GOT3 (cell line): ENCODE measurements around the gene ERC2.

Experiments
- DNase-seq: peaks from one replicate; lab custom pipeline; 2025; ENCODE audit warnings: mixed read lengths; lab: John Stamatoyannopoulos, UW

The ERC2 gene

DNA sequence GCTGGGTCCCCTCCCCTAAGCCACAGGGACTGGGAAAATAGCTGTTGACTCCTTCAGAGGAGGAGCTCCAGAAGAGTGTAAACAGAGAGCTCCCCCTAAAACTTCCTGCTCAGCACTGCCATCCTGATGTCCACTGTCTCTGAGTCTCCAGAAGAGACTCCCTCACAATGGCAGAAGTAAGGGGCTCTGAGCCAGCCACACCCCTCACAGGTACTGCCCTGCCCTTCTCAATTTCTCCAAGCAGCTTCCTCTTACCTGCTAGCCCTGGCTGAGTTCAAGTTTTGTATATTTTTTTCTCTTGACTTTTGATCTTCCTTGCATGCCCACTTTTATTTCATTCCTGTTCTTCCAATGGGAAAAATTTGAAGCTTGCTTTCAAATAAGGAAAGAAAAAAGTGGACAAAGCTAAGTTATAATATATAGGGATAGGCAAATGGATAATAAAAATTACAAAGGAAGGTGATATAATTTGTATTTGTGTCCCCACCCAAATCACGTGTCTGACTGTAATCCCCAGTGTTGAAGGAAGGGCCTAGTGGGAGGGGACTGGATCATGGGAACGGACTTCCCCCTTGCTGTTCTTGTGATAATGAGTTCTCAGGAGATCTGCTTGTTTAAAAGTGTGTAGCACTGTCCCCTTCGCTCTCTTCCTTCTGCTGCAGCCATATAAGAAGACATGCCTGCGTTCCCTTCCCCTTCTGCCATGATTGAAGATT, 539.0 kb downstream of the ERC2 start:
- no peak for DNase-seq

DNA sequence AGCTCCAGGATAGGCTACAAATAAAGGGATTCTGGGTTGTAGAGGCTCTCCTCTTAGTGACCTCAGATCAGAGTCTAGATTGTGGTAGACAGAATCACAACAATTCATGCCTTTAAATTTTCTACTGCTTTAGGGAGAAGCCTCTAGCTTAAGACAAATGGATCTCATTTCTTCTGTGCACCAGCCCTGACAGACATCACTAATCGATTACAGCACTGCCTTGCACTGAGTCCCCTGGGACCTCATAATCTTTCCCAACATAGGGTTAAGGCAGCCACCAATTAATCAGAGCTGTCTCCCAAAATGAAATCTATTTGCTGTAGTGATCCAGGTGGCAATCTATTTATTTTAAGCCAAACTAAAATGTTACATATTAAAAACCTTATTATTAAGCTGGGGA, 544.6 kb downstream of the ERC2 start:
- DNase-seq = no peak

DNA sequence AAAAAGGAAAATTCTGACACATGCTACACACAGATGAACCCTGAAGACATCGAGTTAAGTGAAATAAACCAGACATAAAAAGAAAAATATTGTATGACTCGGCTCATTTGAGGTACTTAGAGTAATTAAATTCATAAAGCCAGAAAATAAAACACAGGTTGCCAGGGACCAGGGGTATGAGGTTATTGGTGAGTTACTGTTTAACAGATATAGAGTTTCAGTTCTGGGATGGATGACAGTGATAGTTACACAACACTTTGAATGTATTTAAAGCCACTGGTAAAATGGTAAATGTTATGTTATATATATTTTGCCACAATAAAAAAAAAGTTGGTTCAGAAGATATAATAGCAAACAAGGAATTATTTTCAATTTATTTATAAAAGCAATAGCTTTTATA, 545.1 kb downstream of the ERC2 start:
- no peak for DNase-seq

DNA sequence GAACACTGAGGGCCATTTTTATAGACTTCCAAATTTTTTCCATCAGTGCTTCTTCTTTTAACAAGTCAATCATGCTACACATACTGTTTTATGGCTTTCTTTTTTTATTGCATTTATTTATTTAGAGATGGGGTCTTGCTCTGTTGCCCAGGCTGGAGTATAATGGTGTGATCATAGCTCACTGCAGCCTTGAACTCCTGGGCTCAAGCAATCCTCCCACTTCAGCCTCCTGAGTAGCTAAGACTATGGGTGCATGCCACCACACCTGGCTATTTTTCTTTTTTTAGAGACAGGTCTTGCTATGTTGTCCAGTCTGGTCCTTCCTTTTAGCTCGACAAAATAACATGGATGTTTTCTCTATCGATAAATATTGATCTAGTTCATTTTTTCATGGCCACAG, 555.4 kb downstream of the ERC2 start:
- no peak for DNase-seq

DNA sequence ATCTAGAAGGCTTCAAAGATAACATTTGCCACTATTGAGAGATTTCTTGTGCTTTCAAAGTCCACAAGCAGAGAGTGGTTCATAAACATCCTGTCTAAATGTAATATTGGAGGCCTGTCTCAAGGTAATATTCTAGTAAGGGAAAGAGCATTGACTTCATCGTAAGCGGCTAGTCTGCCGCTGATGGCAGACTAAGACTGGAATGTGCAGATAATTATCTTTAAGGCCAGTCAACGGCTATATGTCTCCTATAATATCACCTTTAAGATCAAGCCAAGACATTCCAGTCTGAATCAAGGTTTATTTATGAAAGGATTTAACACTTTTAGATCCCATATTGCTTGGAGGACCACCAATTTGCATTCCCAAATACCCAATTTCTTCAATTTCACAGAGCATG, 557.0 kb downstream of the ERC2 start:
- no peak for DNase-seq

DNA sequence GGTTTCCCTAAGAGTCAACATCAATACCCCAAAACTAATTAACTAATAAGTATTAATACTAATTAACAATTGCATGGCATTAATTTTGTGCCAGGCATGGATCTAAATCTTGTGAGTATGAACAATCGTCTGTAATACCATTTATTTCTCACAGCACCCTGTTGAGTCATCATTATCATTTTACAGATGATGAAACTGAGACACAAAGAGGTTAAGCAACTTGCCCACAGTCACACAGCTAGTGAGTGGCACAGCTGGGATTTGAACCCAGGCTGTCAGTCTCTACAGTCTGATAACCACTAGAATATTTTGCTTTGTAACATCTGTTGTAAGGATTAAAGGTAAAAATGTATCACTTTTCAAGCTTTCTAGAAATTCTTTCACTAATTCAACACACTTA, 557.7 kb downstream of the ERC2 start:
- no peak for DNase-seq

DNA sequence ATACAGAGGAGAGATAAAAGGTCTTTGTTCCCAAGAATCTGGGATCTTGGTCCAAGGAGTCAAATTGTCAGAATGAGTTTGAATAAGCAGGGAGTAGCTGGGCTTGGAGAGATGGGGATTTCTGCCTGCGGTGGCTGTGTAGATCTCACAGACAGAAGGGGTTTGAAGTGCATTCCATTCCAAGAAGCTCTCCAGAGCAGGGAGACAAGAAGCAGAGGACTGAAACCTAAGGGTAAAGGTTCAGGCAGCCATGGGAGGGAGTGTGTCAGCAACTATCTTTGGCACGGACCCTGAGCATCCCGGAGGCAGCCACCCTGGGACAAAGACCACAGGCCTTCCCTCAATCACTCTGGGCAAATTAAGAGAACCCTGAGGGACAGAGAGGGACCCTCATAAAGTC, 558.9 kb downstream of the ERC2 start:
- DNase-seq = no peak

DNA sequence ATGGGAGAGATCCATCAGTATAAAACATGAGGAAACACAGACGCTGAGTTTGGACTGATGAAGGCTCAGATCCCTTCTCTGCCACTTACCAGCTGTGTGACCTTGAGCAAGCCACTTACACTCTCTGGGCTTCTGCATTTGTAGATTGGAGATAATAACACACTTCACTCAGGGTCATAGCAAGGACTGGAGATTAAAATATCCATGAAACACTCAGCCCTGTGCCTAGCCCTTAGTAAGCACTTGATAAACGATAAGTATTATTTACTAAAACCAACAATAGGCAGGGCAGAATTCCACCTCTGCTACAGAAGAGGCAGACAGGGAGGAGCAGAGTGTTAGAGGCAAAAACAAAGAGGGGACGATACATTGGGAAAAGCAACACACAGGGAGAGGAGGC, 560.7 kb downstream of the ERC2 start:
- no peak for DNase-seq

DNA sequence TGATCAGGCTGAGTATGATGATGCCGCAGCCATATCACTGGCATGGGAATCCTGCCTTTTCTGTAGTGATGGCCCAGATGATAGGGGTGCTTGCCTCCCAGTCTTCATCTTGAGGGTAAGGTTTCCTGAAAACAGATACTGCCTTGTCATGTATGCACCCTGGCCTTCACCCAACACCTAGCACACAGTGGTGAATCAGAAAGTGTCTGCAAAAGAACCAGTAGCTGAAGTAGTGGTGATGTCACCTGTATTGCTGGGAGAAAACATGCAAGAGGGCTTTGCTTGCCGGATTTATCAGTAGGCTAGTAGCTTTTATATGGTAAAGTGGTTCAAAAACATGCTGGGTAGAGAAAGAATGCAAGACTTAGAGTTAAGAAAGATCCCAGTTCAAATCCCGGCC, 561.4 kb downstream of the ERC2 start:
- no peak for DNase-seq

DNA sequence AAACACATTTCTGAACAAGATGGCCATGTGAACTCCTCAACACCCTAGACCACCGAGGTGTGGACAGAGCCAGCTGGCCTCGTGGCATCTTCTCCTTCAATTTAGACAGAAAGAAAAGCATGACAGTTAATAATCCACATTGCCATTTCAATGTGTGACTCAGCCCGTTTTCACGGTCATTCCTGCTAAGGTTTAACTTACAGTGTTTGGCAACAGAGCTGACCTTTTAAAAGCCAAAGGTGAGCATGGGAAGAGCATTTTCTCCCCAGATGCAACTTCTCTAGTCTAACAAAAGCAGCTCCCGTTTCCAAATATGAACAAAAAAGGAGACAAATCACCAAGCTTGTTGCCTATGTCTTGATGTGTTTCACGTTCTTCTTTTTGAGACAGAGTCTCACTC, 563.6 kb downstream of the ERC2 start:
- DNase-seq = no peak

DNA sequence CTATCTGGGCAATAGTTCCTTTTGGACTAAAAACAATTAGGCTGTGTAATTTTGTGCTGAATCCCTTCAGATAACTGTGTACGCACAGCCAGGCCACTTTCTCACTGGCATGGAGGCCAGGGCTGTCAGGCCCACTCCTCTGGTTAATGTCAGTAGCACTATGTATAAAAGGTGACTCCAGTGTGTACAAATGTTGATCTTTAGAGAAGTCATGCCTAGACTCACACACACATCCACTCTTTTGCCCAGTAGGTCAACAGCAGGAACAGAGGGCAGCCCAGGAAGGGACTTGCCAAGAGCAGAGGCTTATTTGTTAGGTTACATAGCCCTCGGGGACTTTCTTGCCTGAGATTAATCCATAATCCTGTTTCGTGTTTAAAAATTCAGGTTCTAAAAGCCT, 564.6 kb downstream of the ERC2 start:
- no peak for DNase-seq

DNA sequence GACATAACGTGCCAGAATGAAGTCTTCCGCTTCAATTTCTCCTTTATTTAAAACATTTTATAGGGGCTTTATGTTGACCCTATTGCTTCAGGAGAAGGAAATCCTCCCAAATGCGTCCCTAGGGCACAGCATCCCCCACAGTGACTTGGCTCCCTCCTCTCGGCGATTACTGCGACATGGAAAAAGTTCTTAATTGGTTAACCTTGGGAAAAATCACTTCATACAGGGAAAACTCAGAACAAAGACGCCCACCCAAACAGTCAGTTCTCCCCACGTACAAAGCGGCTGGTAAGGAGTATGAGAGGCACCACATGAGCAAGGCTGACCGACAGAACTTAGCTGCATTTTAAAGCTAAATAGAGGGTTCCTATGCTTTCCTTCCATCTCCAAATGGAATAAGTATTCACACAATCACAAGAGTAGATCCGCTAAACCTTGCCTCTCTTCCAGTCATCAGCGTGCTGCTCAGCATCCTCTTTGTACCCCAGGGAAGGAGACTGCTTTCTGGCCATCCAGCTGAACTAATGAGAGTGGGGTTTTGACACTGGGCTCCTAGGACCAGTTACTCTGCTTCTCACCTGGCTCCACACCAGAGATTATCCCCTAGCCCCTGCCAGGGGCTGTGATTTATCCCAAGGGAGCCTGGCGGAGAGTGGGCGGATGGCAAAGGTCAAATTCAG, 565.9 kb downstream of the ERC2 start:
- DNase-seq = no peak

DNA sequence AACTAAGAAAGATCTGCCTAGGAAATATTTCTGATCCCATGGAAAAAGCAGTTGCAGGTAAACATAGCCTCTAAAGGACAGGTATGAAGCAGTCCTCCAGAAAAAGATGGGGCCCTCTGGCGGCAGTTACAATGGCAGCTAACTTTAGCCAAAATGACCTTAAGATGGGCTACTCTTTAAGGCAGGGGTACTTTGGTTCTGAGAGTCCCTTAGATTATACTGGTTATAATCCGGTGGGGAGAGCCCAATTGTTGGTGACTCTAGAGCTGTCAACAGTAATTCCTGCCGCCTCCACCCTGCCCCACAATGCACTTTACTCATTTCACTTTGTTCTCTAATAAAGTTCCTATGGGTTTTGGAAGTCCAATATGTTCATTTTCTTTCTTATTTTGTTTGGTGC, 568.4 kb downstream of the ERC2 start:
- DNase-seq = no peak

DNA sequence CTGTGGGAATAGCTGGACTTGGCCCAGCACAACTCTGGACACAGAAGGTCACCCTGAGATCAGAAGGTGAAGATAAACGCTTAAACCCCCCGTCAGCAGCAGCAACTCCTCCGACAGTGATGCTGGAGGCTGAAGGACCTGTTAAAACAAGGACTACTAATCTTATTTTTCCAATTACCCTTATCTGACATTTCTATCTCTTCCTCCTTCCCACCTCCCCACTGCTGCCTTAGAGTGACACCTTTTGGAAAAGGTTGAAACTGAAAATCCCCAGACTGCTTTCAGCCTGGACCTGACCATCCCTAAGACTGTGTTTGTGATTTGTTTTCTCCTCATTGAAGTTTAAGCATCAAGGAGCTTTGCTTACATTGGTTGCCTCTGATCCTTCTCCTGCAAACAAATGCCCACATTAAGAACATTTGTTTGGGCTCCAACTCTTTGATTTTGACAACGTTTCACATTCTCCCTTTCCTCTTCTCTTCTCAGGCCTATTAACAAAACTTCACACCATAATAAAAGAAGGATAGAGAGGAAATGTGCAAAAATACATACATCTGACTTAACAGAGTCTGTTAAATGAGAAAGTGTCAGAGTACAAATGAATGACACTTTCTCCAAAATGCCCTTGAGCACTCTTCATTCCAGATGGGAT, 570.6 kb downstream of the ERC2 start:
- no peak for DNase-seq

DNA sequence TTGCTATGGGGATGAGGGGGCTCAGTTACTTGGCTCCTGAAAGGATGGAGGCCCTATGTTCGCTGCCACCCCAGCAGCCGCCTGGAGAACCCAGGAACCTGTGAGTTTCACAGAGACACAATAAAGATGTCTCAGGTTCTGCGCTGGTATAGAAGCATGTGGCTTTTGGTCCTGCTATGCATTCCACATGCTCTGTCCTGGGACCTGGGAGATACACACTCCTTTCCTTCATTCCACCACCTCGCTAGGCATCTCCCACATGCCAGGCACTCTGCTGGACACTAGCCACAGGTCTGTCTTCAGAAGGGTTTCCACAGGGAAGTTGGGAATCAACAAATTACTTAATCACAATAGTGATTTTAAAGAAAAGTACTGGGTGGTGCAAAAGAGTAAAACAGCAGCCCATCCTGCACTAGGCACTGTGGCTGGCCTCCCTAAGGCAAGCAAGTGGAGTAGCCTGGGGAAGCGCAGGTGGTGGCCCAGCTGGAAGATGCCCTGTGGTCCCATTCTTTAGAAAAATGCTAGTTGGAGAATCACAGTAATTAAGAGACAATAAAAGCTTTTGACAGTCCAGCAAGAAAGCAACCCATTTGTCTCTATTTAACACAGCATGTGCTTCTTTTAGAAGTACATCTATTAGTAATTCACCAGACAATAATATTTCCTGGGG, 572.2 kb downstream of the ERC2 start:
- no peak for DNase-seq

DNA sequence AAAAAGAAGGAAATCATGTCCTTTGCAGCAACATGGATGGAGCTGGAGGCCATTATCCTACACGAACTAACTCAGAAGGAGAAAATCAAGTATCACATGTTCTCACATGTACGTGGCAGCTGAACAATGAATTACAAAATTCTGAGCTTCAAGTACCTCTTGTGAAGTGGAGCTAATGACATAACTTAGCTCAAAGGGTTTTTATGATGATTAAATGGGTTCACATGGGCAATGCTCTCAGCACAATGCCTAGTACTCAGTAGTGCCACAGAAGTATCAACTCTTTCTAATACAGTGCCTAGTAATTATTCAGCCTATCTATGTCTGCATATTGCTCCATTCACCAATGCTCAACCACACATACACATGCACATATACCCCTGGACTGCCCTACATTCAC, 573.7 kb downstream of the ERC2 start:
- no peak for DNase-seq

DNA sequence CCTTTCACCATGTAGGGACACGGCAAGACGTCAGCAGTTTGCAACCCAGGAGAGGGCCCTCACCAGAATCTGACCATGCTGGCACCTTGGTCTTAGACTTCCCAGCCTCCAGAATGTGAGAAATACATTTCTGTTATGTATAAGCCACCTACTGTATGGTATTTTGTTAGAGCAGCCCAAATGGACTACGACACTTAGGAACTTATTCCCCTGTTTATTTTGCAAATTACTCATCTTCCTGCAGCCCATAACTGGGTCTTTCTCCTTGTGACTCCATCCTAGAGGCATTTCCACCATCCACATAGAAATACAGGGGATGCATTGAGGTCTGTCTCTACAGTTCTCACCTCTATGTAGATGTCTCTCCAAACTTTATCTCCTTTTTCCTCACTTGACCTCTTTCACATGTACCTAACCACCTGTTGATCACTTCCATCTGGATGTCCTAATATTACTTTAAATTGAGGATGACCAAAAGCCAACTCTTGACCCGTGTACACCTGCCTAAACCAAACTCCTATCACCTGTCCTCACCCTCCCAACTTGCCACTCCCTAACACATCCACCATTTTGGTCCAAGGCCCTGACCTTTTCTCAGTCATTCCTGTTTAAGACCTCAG, 575.1 kb downstream of the ERC2 start:
- no peak for DNase-seq

DNA sequence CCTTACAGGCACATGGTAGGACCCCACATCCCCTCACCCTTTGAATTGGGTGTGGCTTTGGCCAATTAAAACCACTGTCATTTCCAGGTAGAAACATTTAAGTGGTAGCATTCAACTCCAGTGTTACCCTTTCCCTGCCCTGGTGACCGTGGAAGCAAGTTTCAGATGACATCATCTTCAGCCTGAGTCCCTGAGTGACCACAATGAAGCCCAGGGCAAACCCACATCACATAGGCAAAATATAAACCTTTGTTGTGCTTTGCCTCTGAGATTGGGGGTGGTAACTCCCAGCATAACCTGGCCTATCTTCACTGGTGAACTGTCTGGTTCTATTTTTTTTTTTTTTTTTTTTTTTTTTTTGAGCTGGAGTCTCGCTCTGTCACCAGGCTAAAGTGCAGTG, 577.2 kb downstream of the ERC2 start:
- DNase-seq = no peak

DNA sequence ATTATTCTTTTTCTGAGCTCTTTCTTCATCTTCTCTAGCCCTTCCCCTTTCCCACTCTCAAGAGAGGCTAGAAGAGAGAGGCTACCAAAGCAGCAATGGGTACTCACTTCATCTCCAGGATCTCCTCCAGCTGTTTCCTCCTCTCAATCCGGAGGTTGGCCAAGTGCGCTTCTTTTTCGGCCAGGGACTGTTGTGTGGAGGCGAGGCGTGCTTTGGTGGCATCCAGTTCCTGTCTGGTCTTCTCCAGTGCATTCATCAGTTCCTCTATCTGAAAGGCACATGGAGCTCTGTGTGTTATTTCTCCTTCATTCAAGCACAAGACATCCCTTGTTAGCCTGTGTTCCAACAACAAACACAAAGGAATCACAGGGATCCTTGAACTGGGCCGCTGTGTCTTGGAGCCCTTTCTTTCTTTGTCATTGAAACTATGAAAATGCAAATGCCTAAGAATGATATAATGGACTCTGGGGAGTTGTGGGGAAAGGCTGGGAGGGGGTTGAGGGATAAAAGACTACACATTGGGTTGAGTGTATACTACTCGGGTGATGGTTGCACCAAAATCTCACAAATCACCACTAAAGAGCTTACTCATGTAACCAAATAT, 579.9 kb downstream of the ERC2 start:
- DNase-seq = no peak

DNA sequence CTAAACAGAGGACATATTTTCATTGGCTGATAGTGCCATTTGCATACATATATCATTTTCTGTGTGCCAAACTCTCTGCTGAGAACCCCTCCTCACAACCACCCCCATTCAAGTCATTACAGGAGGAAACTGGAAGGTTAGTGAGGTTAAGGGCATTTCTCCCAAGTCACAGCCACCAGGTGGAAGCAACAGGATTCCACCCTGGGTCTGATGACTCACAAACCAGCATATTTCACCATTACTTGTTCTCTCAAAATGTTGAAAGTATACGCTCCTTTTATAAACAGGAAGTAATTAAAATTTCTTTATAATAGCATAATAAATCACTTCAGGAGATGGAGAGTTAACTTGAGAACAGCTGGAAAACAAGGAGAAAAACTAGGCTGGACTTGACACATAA, 582.5 kb downstream of the ERC2 start:
- DNase-seq = no peak

DNA sequence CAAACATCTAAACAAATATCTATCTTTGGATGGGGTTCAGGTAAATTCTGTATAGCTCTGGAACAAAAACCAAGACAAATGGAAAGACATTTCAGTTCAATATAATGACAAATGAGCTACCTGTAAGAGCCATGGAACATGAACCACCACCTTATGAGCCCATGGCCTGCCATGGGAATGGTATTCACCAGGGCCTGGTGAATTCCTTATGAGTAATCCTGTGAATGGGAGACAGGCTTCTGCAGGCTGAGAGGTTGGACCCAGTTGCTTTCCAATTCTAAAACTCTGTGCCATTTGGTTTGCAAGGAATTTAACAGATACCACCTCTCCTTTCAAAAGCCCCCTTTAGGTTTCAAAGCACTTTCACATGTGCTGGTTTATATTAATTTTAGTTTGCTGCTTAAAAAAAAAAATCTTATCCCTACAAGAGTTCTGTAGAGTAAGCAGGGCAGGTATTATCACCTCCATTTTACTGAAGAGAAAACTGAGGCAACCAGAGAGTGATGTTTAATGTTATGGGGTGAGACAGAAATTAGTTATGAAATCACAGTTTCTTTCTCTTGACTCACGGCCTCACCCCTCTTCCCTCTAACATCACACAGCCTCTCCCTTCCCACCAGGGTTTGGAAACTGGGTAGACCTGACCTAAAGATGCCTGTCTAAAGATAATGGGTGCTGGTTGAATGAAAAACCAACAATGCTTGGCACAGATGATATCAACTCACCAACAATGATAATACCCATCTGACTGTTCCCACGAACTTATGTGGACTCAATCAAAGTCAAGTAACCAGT, 583.6 kb downstream of the ERC2 start:
- DNase-seq = no peak
